GM23338 (cell line): ENCODE results near the gene PRRG1. TPM values are rescaled to one million over a fixed set of nuclear protein-coding genes. Genes with fewer than 3 reads are reported as not detected.

Experiments used
- ATAC-seq: fragments of 200-7000 bp; cut with Tn5 transposase; 3 replicates; pipeline ENCODE4 v1.9.1; 2020
- DNase-seq: peaks from one replicate; pipeline ENCODE4 v3.0.0-alpha.2; 2015; ENCODE audit warnings: low spot score
- H2AFZ ChIP-seq: fragments of 200-600 bp; sonication (generic); 2 replicates; pipeline ENCODE4 v1.8.0; 2016; ENCODE audit warnings: antibody characterized with exemption, mild to moderate bottlenecking, moderate library complexity
- H3F3A ChIP-seq: fragments of 200-600 bp; sonication (generic); replicated peaks from 2 replicates; pipeline ENCODE4 v1.8.0; 2017; ENCODE audit warnings: antibody characterized with exemption, mixed run types, low read depth
- H3K27ac ChIP-seq: fragments of 200-600 bp; sonication (generic); 2 replicates; pipeline ENCODE4 v1.6.1; 2016; ENCODE audit warnings: low read depth
- H3K27me3 ChIP-seq: fragments of 200-600 bp; sonication (generic); 2 replicates; pipeline ENCODE4 v1.8.0; 2016; ENCODE audit warnings: mild to moderate bottlenecking, mixed run types, moderate library complexity; ENCODE audit not compliant: insufficient read depth
- H3K36me3 ChIP-seq: fragments of 200-600 bp; sonication (generic); 2 replicates; pipeline ENCODE4 v1.8.0; 2016; ENCODE audit warnings: mild to moderate bottlenecking; ENCODE audit not compliant: insufficient read depth
- H3K4me1 ChIP-seq: fragments of 200-600 bp; sonication (generic); 2 replicates; pipeline ENCODE4 v1.8.0; 2016; ENCODE audit warnings: mild to moderate bottlenecking, moderate library complexity; ENCODE audit not compliant: insufficient read depth
- H3K4me2 ChIP-seq: fragments of 200-600 bp; sonication (generic); 2 replicates; pipeline ENCODE4 v1.7.1; 2017; ENCODE audit warnings: mixed run types
- H3K4me3 ChIP-seq: fragments of 200-600 bp; sonication (generic); 2 replicates; pipeline ENCODE4 v1.6.1; 2016; ENCODE audit warnings: mixed run types
- H3K79me2 ChIP-seq: fragments of 200-600 bp; sonication (generic); replicated peaks from 2 replicates; pipeline ENCODE4 v1.8.0; 2017; ENCODE audit warnings: mild to moderate bottlenecking; ENCODE audit not compliant: insufficient read depth
- H3K9me2 ChIP-seq: fragments of 200-600 bp; sonication (generic); 2 replicates; pipeline ENCODE4 v1.8.0; 2017; ENCODE audit not compliant: insufficient read depth
- H4K20me1 ChIP-seq: fragments of 200-600 bp; sonication (generic); replicated peaks from 2 replicates; pipeline ENCODE4 v1.8.0; 2017; ENCODE audit warnings: mild to moderate bottlenecking; ENCODE audit not compliant: insufficient read depth
- H3K27ac Mint-ChIP-seq: 2 replicates; pipeline ENCODE4 v1.8.0; 2020; ENCODE audit warnings: inconsistent platforms, mild to moderate bottlenecking, moderate library complexity, mixed read lengths
- H3K27me3 Mint-ChIP-seq: 3 replicates; pipeline ENCODE4 v1.8.0; 2022; ENCODE audit warnings: low read depth, mild to moderate bottlenecking, moderate library complexity, mixed read lengths, inconsistent platforms; ENCODE audit not compliant: insufficient read depth, poor library complexity
- H3K36me3 Mint-ChIP-seq: 3 replicates; pipeline ENCODE4 v1.8.0; 2021; ENCODE audit warnings: low read depth, mild to moderate bottlenecking, inconsistent platforms, moderate library complexity, mixed read lengths
- H3K4me1 Mint-ChIP-seq: 3 replicates; pipeline ENCODE4 v1.8.0; 2020; ENCODE audit warnings: mild to moderate bottlenecking, inconsistent platforms, mixed read lengths
- H3K4me3 Mint-ChIP-seq: 3 replicates; pipeline ENCODE4 v1.8.0; 2021; ENCODE audit warnings: moderate library complexity, mild to moderate bottlenecking, inconsistent platforms, mixed read lengths
- H3K9me3 Mint-ChIP-seq: 3 replicates; pipeline ENCODE4 v1.8.0; 2020; ENCODE audit warnings: moderate library complexity, mild to moderate bottlenecking, inconsistent platforms, mixed read lengths
- CREB1 ChIP-seq: fragments of 250-450 bp; sonication (Bioruptor Pico); IDR thresholded peaks from 2 replicates; pipeline ENCODE4 v1.5.0; 2020; ENCODE audit warnings: low read depth, mild to moderate bottlenecking, moderate library complexity
- EZH2 ChIP-seq: fragments of 200-600 bp; sonication (generic); IDR thresholded peaks from one replicate; pipeline ENCODE4 v1.8.0; 2017; ENCODE audit warnings: antibody characterized with exemption, mild to moderate bottlenecking, low read depth; ENCODE audit not compliant: unreplicated experiment
- EZH2phosphoT487 ChIP-seq: fragments of 200-600 bp; sonication (generic); IDR thresholded peaks from one replicate; pipeline ENCODE4 v1.8.1; 2018; ENCODE audit warnings: antibody characterized with exemption; ENCODE audit not compliant: unreplicated experiment
- JUNB ChIP-seq: IDR thresholded peaks from one replicate; pipeline ENCODE4 v1.6.1; 2016; ENCODE audit warnings: antibody characterized with exemption; ENCODE audit not compliant: unreplicated experiment
- NANOG ChIP-seq: IDR thresholded peaks from 2 replicates; pipeline ENCODE4 v1.6.1; 2016; ENCODE audit warnings: antibody characterized with exemption, borderline replicate concordance
- POLR2AphosphoS5 ChIP-seq: IDR thresholded peaks from 2 replicates; pipeline ENCODE4 v1.6.1; 2016; ENCODE audit warnings: antibody characterized with exemption, low read depth
- STAT1 ChIP-seq: IDR thresholded peaks from one replicate; pipeline ENCODE4 v1.6.1; 2016; ENCODE audit warnings: antibody characterized with exemption; ENCODE audit not compliant: unreplicated experiment
- ZNF114 ChIP-seq: fragments of 250-450 bp; sonication (Bioruptor Pico); IDR thresholded peaks from 2 replicates; pipeline ENCODE4 v1.5.0; 2020; ENCODE audit warnings: mild to moderate bottlenecking, moderate library complexity
- ZNF331 ChIP-seq: fragments of 250-450 bp; sonication (Bioruptor Pico); IDR thresholded peaks from 2 replicates; pipeline ENCODE4 v1.5.0; 2020; ENCODE audit warnings: low read depth, mild to moderate bottlenecking, moderate library complexity
- polyA plus RNA-seq: library from polyadenylated mRNA; unstranded; fragments of >200 nt; fragmentation: Nextera tagmentation; extraction: Ambion mirVana; gene quantifications from 2 replicates; pipeline ENCODE4 v1.2.1, GENCODE V29; 2016
- total RNA-seq: library from RNA; depleted of rRNA; stranded (reverse); fragments of >200 nt; shearing (Covaris generic); gene quantifications from 2 replicates; pipeline ENCODE4 v1.2.3, GENCODE V29; 2014
- TF ChIP-seq, protein P1 (sequence below), 2 experiments: fragments of 200-600 bp in 1 of 2; sonication (generic) in 1 of 2; conservative IDR thresholded peaks; 2 replicates each; pipeline versions ENCODE4 v1.5.1 to v1.6.1; 2016 to 2017; ENCODE audit warnings: antibody characterized with exemption in 2 of 2, low read depth in 2 of 2, mild to moderate bottlenecking in 2 of 2, moderate library complexity in 1 of 2
- TF ChIP-seq, protein P2 (sequence below): IDR thresholded peaks from 2 replicates; pipeline ENCODE4 v1.6.1; 2016; ENCODE audit warnings: antibody characterized with exemption

Gene PRRG1
- total and polyA plus RNA-seq, 2 experiments from 2014 or later = 3.8 to 10.8 TPM

DNA sequence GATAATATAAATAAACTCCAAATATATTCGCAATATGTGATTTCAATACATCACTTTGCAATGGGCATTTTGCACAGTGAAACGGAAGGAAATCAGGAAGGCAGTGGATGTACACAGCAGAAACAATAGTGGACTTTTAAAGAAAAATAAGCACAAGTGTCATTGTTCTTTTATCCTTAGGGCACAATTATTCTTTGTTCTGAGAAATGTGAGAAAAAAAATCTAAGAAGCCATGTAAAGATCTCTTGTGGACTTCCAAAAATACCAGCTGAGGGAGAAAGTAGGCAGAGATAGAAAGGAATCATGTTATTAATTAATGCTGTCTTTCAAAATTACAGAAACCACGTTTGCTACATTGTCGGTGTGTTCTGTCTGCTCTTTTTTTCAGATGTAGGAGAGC, 17.6 kb upstream of the PRRG1 start (continued):
- TF ChIP-seq, protein P1, sequence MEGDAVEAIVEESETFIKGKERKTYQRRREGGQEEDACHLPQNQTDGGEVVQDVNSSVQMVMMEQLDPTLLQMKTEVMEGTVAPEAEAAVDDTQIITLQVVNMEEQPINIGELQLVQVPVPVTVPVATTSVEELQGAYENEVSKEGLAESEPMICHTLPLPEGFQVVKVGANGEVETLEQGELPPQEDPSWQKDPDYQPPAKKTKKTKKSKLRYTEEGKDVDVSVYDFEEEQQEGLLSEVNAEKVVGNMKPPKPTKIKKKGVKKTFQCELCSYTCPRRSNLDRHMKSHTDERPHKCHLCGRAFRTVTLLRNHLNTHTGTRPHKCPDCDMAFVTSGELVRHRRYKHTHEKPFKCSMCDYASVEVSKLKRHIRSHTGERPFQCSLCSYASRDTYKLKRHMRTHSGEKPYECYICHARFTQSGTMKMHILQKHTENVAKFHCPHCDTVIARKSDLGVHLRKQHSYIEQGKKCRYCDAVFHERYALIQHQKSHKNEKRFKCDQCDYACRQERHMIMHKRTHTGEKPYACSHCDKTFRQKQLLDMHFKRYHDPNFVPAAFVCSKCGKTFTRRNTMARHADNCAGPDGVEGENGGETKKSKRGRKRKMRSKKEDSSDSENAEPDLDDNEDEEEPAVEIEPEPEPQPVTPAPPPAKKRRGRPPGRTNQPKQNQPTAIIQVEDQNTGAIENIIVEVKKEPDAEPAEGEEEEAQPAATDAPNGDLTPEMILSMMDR (conservative IDR thresholded peaks at IDR 0.05; ENCODE audit: low read depth in 2 of 2) = no peak
- TF ChIP-seq NANOG = no peak
- TF ChIP-seq STAT1 = no peak
- TF ChIP-seq EZH2 = no peak
- TF ChIP-seq CREB1 (CRISPR knock-in tag) = no peak
- TF ChIP-seq ZNF114 (CRISPR knock-in tag) = no peak
- no peak for TF ChIP-seq EZH2phosphoT487
- TF ChIP-seq JUNB = no peak

DNA sequence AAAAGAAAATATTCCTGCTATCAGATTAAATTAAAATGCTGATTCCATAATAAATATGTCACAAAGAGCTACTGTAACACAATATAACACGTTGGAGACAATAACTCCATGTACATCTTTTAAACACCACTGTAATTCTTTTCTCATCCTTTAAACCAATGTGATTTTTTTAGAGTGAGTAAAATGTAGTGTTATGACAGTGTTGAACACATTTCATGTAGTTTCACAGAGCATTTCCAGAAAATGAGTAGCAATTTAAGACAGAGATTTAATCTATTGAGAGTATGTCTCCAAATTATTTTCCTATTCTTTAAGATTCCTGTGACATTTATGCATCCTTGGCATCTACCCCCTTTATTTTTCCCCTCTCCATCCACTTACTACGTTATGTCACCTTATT, 17.1 kb upstream of the PRRG1 start:
- no peaks in the 10 kb centered on the region for H3K36me3 ChIP-seq
- H3K27ac ChIP-seq = no peak overlapping the region
- H3K4me1 Mint-ChIP-seq = peaks cover 11% of the 10 kb centered on the region; the same call in 2 of the 3 replicates
- H3K4me3 Mint-ChIP-seq = no peak overlapping the region
- no peak overlapping the region for H3K27ac Mint-ChIP-seq
- no peaks in the 10 kb centered on the region for H4K20me1 ChIP-seq
- no peaks in the 10 kb centered on the region for H3K36me3 Mint-ChIP-seq
- no peaks in the 10 kb centered on the region for H3K79me2 ChIP-seq
- ATAC-seq (no peak), DNase-seq (no peak)
- H3K27me3 ChIP-seq = no peaks in the 10 kb centered on the region
- H3K4me2 ChIP-seq = no peak overlapping the region
- no peaks in the 10 kb centered on the region for H3K9me3 Mint-ChIP-seq
- TF ChIP-seq POLR2AphosphoS5 = no peak
- no peak for TF ChIP-seq EZH2phosphoT487
- TF ChIP-seq EZH2 = no peak
- TF ChIP-seq NANOG = no peak
- peaks cover 2% of the 10 kb centered on the region for H3K27me3 Mint-ChIP-seq
- H3K4me1 ChIP-seq = no peaks in the 10 kb centered on the region
- no peaks in the 10 kb centered on the region for H3K9me2 ChIP-seq
- no peak overlapping the region for H3K4me3 ChIP-seq
- H2AFZ ChIP-seq = no peak overlapping the region
- H3F3A ChIP-seq = no peaks in the 10 kb centered on the region

DNA sequence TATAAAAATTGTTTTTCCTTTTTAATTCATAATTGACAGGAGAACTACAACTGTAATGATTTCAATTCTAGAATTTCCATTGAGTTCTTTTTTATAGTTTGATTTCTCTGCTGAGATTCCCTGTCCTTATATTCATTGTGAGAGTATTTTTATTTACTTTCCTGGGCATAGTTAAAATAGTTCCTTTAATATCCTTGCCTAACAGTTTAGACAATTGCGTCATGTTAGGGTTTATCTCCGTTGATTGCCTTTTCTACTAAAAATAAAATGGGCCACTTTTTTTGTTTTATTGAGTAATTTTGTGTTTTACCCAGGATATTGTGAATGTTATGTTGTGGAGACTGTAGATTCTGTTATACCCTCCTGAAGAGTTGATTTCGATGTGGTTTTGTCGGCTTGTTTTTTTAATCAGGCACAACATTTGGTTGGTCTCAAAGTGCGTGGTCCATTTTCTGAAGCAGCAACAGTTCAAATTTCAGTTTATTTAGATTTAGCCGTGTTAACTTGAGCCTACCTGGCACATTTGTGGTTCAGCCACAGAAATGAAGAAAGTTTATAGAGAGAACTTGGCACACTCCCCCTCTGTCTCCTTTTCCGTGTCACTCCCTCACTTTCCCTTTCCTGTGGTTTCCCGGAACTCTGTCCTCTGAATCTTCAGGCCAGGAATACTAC, 16.0 kb upstream of the PRRG1 start:
- Histone ChIP-seq H3K4me1 (no peaks in the 10 kb centered on the region), H3K4me2 (no peak overlapping the region), H3K4me3 (no peak overlapping the region), H3K27ac (no peak overlapping the region), H4K20me1 (no peaks in the 10 kb centered on the region), H3K27me3 (no peaks in the 10 kb centered on the region), H2AFZ (peak overlapping the region; percentile 86; the same call in 1 of the 2 replicates), H3F3A (no peaks in the 10 kb centered on the region), H3K9me2 (no peaks in the 10 kb centered on the region), H3K36me3 (no peaks in the 10 kb centered on the region), H3K79me2 (no peaks in the 10 kb centered on the region)
- DNase-seq (no peak), ATAC-seq (no peak)
- Mint-ChIP-seq H3K9me3 (no peaks in the 10 kb centered on the region), H3K4me3 (no peak overlapping the region), H3K27me3 (peaks cover 2% of the 10 kb centered on the region), H3K27ac (no peak overlapping the region), H3K4me1 (peaks cover 11% of the 10 kb centered on the region; the same call in 2 of the 3 replicates), H3K36me3 (no peaks in the 10 kb centered on the region)
- TF ChIP-seq POLR2AphosphoS5 = no peak
- no peak for TF ChIP-seq NANOG
- no peak for TF ChIP-seq JUNB
- no peak for TF ChIP-seq STAT1
- TF ChIP-seq, protein P2, sequence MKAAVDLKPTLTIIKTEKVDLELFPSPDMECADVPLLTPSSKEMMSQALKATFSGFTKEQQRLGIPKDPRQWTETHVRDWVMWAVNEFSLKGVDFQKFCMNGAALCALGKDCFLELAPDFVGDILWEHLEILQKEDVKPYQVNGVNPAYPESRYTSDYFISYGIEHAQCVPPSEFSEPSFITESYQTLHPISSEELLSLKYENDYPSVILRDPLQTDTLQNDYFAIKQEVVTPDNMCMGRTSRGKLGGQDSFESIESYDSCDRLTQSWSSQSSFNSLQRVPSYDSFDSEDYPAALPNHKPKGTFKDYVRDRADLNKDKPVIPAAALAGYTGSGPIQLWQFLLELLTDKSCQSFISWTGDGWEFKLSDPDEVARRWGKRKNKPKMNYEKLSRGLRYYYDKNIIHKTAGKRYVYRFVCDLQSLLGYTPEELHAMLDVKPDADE = no peak
- TF ChIP-seq ZNF331 = no peak
